Panc1 (cell line): ENCODE results near the gene TMEM121. TPM values are rescaled to one million over a fixed set of nuclear protein-coding genes. Genes with fewer than 3 reads are reported as not detected.

Source experiments
- ATAC-seq: fragments of 200-7000 bp; cut with Tn5 transposase; 2 replicates; pipeline ENCODE4 v1.9.1; 2020; ENCODE audit warnings: mild to moderate bottlenecking, moderate library complexity
- BruUV-seq: library from RNA; stranded (reverse); fragments of 400-500 nt; replicated peaks from 2 replicates; lab custom pipeline; 2021; lab: Mats Ljungman, UMichigan
- CTCF ChIA-PET: fragments of 300-600 bp; sonication (Branson Sonifier 250); formaldehyde crosslinking; loops from one replicate; lab custom pipeline; 2022; ENCODE audit warnings: antibody characterized with exemption; lab: Charles Lee
- POLR2A ChIA-PET: fragments of 300-600 bp; sonication (Branson Sonifier 250); formaldehyde crosslinking; loops from one replicate; lab custom pipeline; 2022; ENCODE audit warnings: antibody characterized with exemption; lab: Charles Lee
- DNase-seq: peaks from one replicate; pipeline ENCODE4 v3.0.0-alpha.2; 2010; ENCODE audit warnings: low read depth, low spot score
- H3K27ac ChIP-seq: 2 replicates; pipeline ENCODE4 v1.5.1; 2011; ENCODE audit warnings: mild to moderate bottlenecking, low read length, inconsistent platforms
- H3K27me3 ChIP-seq: fragments of 200-500 bp; sonication (Bioruptor generic); 2 replicates; pipeline ENCODE4 v1.6.0; 2014; ENCODE audit warnings: low read length, inconsistent platforms; ENCODE audit not compliant: control insufficient read depth, insufficient read depth
- H3K36me3 ChIP-seq: fragments of 200-500 bp; sonication (Bioruptor generic); 2 replicates; pipeline ENCODE4 v1.5.1; 2014; ENCODE audit warnings: inconsistent platforms, mild to moderate bottlenecking, low read length, moderate library complexity; ENCODE audit not compliant: control insufficient read depth, insufficient read depth
- H3K4me1 ChIP-seq: 2 replicates; pipeline ENCODE4 v1.5.1; 2011; ENCODE audit warnings: inconsistent platforms, mild to moderate bottlenecking, low read length, moderate library complexity; ENCODE audit not compliant: control insufficient read depth, insufficient read depth
- H3K4me3 ChIP-seq, 2 experiments: 2 replicates each; pipeline ENCODE4 v1.5.1; 2011 to 2012; ENCODE audit warnings: low read depth in 2 of 2, low read length in 2 of 2, mild to moderate bottlenecking in 2 of 2, inconsistent platforms in 1 of 2, moderate library complexity in 1 of 2
- H3K9me3 ChIP-seq: fragments of 200-500 bp; sonication (Bioruptor generic); 2 replicates; pipeline ENCODE4 v1.5.1; 2014; ENCODE audit warnings: low read depth, mild to moderate bottlenecking, inconsistent platforms, low read length, moderate library complexity; ENCODE audit not compliant: control insufficient read depth, insufficient read depth
- POLR2AphosphoS5 ChIP-seq: IDR thresholded peaks from 2 replicates; pipeline ENCODE4 v1.6.1; 2012; ENCODE audit warnings: mild to moderate bottlenecking, low read depth, low read length, moderate library complexity
- SIN3A ChIP-seq: IDR thresholded peaks from 2 replicates; pipeline ENCODE4 v1.6.1; 2012; ENCODE audit warnings: low read depth, mild to moderate bottlenecking, low read length, moderate library complexity, borderline replicate concordance; ENCODE audit not compliant: insufficient read depth
- TCF7L2 ChIP-seq: IDR thresholded peaks from 2 replicates; pipeline ENCODE4 v1.6.1; 2011; ENCODE audit warnings: mild to moderate bottlenecking, low read depth, low read length, inconsistent platforms
- in situ Hi-C: cut with HindIII; loops from 2 replicates; pipeline ENCODE4 v1.10.0; 2016; ENCODE audit warnings: low sequenced_read_pairs, low pct_unique_long_range_greater_than_20kb
- intact Hi-C: fragments of 100-400 bp; cut with micrococcal nuclease; formaldehyde crosslinking; loops from one replicate; pipeline ENCODE4 v1.10.0; 2022; ENCODE audit not compliant: unreplicated experiment
- total RNA-seq: library from RNA; stranded (reverse); gene quantifications from one replicate; pipeline ENCODE4 v1.2.1, GENCODE V29; 2021; ENCODE audit not compliant: unreplicated experiment
- TF ChIP-seq, protein P1 (sequence below), 2 experiments: IDR thresholded peaks; 2 replicates each; pipeline ENCODE4 v1.6.1; 2011 to 2012; ENCODE audit warnings: low read depth in 2 of 2, control low read depth in 1 of 2, low read length in 1 of 2, mild to moderate bottlenecking in 1 of 2, moderate library complexity in 1 of 2; ENCODE audit not compliant: insufficient read depth in 1 of 2
- TF ChIP-seq, protein P2 (sequence below): fragments of 450-650 bp; IDR thresholded peaks from 2 replicates; pipeline ENCODE4 v1.5.1; 2017; ENCODE audit warnings: mild to moderate bottlenecking

The TMEM121 gene
- total RNA-seq, 1 experiment from 2014 or later: 4.6 TPM

DNA sequence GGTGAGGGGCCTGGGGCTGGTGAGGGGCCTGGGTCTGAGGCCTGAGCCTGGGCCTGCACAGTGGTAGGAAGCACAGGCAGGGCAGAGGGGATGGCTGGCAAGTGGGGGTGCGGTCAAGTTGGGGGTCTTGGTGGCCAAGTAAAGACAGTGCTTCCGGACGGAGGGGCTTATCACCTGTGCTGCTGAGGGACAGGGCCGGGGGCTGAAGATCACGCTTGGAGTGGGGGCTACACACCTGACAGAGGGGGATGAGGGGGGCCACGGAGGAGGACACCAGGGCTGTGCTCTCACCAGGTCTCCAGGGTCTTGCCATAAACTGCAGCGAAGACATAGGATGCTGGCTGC is 23.1 kb upstream of the TMEM121 start:
- in situ Hi-C loops (no loop called here), intact Hi-C loops (no loop called here)
- Histone ChIP-seq H3K27ac (no peak overlapping the region), H3K4me1 (no peaks in the 10 kb centered on the region), H3K4me3 (no peak overlapping the region), H3K36me3 (no peaks in the 10 kb centered on the region), H3K9me3 (no peaks in the 10 kb centered on the region), H3K27me3 (no peaks in the 10 kb centered on the region)
- ChIA-PET CTCF (no interaction called here), POLR2A (no interaction called here)
- no peak for TF ChIP-seq SIN3A
- TF ChIP-seq TCF7L2: no peak
- TF ChIP-seq, protein P1, sequence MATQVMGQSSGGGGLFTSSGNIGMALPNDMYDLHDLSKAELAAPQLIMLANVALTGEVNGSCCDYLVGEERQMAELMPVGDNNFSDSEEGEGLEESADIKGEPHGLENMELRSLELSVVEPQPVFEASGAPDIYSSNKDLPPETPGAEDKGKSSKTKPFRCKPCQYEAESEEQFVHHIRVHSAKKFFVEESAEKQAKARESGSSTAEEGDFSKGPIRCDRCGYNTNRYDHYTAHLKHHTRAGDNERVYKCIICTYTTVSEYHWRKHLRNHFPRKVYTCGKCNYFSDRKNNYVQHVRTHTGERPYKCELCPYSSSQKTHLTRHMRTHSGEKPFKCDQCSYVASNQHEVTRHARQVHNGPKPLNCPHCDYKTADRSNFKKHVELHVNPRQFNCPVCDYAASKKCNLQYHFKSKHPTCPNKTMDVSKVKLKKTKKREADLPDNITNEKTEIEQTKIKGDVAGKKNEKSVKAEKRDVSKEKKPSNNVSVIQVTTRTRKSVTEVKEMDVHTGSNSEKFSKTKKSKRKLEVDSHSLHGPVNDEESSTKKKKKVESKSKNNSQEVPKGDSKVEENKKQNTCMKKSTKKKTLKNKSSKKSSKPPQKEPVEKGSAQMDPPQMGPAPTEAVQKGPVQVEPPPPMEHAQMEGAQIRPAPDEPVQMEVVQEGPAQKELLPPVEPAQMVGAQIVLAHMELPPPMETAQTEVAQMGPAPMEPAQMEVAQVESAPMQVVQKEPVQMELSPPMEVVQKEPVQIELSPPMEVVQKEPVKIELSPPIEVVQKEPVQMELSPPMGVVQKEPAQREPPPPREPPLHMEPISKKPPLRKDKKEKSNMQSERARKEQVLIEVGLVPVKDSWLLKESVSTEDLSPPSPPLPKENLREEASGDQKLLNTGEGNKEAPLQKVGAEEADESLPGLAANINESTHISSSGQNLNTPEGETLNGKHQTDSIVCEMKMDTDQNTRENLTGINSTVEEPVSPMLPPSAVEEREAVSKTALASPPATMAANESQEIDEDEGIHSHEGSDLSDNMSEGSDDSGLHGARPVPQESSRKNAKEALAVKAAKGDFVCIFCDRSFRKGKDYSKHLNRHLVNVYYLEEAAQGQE (IDR thresholded peaks at IDR 0.05; ENCODE audit: insufficient read depth in 1 of 2, low read depth in 2 of 2, low read length in 1 of 2): no peak
- TF ChIP-seq, protein P2, sequence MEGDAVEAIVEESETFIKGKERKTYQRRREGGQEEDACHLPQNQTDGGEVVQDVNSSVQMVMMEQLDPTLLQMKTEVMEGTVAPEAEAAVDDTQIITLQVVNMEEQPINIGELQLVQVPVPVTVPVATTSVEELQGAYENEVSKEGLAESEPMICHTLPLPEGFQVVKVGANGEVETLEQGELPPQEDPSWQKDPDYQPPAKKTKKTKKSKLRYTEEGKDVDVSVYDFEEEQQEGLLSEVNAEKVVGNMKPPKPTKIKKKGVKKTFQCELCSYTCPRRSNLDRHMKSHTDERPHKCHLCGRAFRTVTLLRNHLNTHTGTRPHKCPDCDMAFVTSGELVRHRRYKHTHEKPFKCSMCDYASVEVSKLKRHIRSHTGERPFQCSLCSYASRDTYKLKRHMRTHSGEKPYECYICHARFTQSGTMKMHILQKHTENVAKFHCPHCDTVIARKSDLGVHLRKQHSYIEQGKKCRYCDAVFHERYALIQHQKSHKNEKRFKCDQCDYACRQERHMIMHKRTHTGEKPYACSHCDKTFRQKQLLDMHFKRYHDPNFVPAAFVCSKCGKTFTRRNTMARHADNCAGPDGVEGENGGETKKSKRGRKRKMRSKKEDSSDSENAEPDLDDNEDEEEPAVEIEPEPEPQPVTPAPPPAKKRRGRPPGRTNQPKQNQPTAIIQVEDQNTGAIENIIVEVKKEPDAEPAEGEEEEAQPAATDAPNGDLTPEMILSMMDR: no peak
- TF ChIP-seq POLR2AphosphoS5: no peak; the same call in 1 of the 2 replicates
- no TSS peak for BruUV-seq
- ATAC-seq (no peak), DNase-seq (no peak)

DNA sequence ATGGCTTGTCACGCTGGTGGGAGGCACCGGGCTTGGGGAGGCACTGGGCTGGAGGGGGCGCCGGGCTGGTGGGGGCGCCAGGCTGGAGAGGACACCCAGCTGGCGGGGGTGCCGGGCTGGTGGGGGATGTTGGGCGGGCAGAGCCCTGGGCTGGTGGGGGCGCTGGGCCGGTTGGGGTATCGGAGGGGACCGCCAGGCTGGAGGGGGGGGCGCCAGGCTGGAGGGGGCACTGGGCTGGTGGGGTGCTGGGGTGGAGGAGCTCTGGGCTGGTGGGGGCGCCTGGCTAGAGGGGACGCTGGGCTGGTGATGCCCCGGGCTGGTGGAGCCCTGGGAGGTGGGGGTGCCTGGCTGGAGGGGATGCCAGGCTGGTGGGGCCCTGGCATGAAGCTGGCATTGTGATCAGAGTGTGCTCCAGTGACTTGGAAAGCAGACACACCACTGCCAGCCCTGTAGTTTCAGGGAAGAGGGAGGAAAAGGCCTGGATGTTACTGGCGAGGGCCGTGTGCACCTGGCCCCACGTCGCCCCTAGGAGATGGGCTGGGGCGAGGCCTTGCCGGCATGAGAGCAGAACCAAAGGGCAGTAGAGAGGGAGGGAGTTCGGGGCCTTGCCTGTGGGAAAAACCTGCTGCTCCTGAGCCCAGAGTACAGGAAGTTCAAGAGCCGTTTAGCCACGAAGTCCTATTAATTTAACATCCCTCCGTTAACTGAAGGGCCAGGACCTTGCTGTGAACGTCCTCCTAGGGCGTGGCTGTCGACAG is 22.3 kb upstream of the TMEM121 start:
- TF ChIP-seq, protein P2: no peak
- TF ChIP-seq POLR2AphosphoS5 (no peak), TCF7L2 (no peak), SIN3A (no peak)
- TF ChIP-seq, protein P1 (IDR thresholded peaks at IDR 0.05; ENCODE audit: insufficient read depth in 1 of 2, low read depth in 2 of 2, low read length in 1 of 2): no peak
- Histone ChIP-seq H3K27me3 (no peaks in the 10 kb centered on the region), H3K4me1 (no peaks in the 10 kb centered on the region), H3K36me3 (no peaks in the 10 kb centered on the region), H3K4me3 (no peak overlapping the region), H3K27ac (no peak overlapping the region), H3K9me3 (no peaks in the 10 kb centered on the region)
- ATAC-seq (0 out of 2 replicates have a peak, but pooled peaks have one; percentile 7), DNase-seq (no peak)
- intact Hi-C loops: no loop called here
- in situ Hi-C loops: no loop called here
- CTCF ChIA-PET: no interaction called here
- POLR2A ChIA-PET: no interaction called here
- BruUV-seq: no TSS peak
